Muscle layer of duodenum (tissue), 2 donors: ENCODE results near the gene DAP.

Experiments
- H3K27ac ChIP-seq: one replicate; pipeline ENCODE4 v1.7.0; 2013; ENCODE audit warnings: mild to moderate bottlenecking, low read length
- H3K27me3 ChIP-seq: one replicate; pipeline ENCODE4 v1.7.0; 2013; ENCODE audit warnings: low read depth, mild to moderate bottlenecking, control low read depth, low read length
- H3K36me3 ChIP-seq, 2 donors: one replicate each; pipeline ENCODE4 v1.7.0; 2013; ENCODE audit warnings: low read length in 2 of 2, control low read depth in 1 of 2, mild to moderate bottlenecking in 1 of 2; ENCODE audit not compliant: insufficient read depth in 2 of 2, control insufficient read depth in 1 of 2
- H3K4me1 ChIP-seq, 2 donors: one replicate each; pipeline ENCODE4 v1.7.0; 2013; ENCODE audit warnings: low read length in 2 of 2, mild to moderate bottlenecking in 2 of 2, control low read depth in 1 of 2, moderate library complexity in 1 of 2; ENCODE audit not compliant: insufficient read depth in 2 of 2, control insufficient read depth in 1 of 2
- H3K4me3 ChIP-seq, 2 donors: one replicate each; pipeline ENCODE4 v1.7.0; 2013; ENCODE audit warnings: low read length in 2 of 2, low read depth in 1 of 2, mild to moderate bottlenecking in 1 of 2
- H3K9me3 ChIP-seq, 2 donors: one replicate each; pipeline ENCODE4 v1.7.0; 2013; ENCODE audit warnings: low read length in 2 of 2, control low read depth in 1 of 2, mild to moderate bottlenecking in 1 of 2; ENCODE audit not compliant: control insufficient read depth in 1 of 2
- donor health status: healthy.

Gene DAP

GRCh38 chr5:10761185-10761932 lies at the start of gene DAP:
TSS of gene DAP (minus strand) at chr5:10761234. CDS start at chr5:10761068, 166 bp downstream.
- Histone ChIP-seq H3K27ac (peak within 1 kb of the TSS; percentile 76), H3K9me3 (no peaks in the 10 kb centered on the region), H3K27me3 (no peaks in the 10 kb centered on the region), H3K4me3 (peak within 1 kb of the TSS; percentile 65 to 71), H3K36me3 (peaks cover 0 to 4% of the 10 kb centered on the region in 2 donors), H3K4me1 (peaks cover 8 to 28% of the 10 kb centered on the region in 2 donors)

GRCh38 chr5:10808347-10809226 lies 47.6 kb upstream of the DAP start:
- Histone ChIP-seq H3K9me3 (peaks cover 0 to 3% of the 10 kb centered on the region in 2 donors), H3K4me3 (no peak overlapping the region), H3K4me1 (no peaks in the 10 kb centered on the region), H3K27ac (no peak overlapping the region), H3K36me3 (no peaks in the 10 kb centered on the region), H3K27me3 (no peaks in the 10 kb centered on the region)

- Histone ChIP-seq H3K4me1 (no peaks in the 10 kb centered on the region), H3K27me3 (no peaks in the 10 kb centered on the region), H3K9me3 (peaks cover 0 to 3% of the 10 kb centered on the region in 2 donors), H3K27ac (no peak overlapping the region), H3K36me3 (no peaks in the 10 kb centered on the region), H3K4me3 (no peak overlapping the region)
These were observed 41.1 kb upstream of the DAP start for GRCh38 chr5:10801931-10802666.

GRCh38 chr5:10800852-10801251 lies 39.8 kb upstream of the DAP start:
- no peaks in the 10 kb centered on the region for H3K27me3 ChIP-seq
- H3K9me3 ChIP-seq: peaks cover 0 to 3% of the 10 kb centered on the region in 2 donors
- H3K27ac ChIP-seq: no peak overlapping the region
- no peaks in the 10 kb centered on the region for H3K4me1 ChIP-seq
- no peak overlapping the region for H3K4me3 ChIP-seq
- no peaks in the 10 kb centered on the region for H3K36me3 ChIP-seq

GRCh38 chr5:10797261-10797660 lies 36.2 kb upstream of the DAP start:
- no peak overlapping the region for H3K27ac ChIP-seq
- H3K36me3 ChIP-seq: no peaks in the 10 kb centered on the region
- H3K27me3 ChIP-seq: no peaks in the 10 kb centered on the region
- H3K4me3 ChIP-seq: no peak overlapping the region
- no peaks in the 10 kb centered on the region for H3K4me1 ChIP-seq
- H3K9me3 ChIP-seq: no peaks in the 10 kb centered on the region

GRCh38 chr5:10793785-10794184 lies 32.8 kb upstream of the DAP start:
- H3K4me1 ChIP-seq: no peaks in the 10 kb centered on the region
- no peaks in the 10 kb centered on the region for H3K9me3 ChIP-seq
- H3K4me3 ChIP-seq: no peak overlapping the region
- H3K27me3 ChIP-seq: no peaks in the 10 kb centered on the region
- H3K36me3 ChIP-seq: no peaks in the 10 kb centered on the region
- H3K27ac ChIP-seq: no peak overlapping the region

- H3K27me3 ChIP-seq: no peaks in the 10 kb centered on the region
- no peaks in the 10 kb centered on the region for H3K9me3 ChIP-seq
- H3K4me1 ChIP-seq: no peaks in the 10 kb centered on the region
- H3K4me3 ChIP-seq: no peak overlapping the region
- H3K36me3 ChIP-seq: no peaks in the 10 kb centered on the region
- no peak overlapping the region for H3K27ac ChIP-seq
These were observed 31.3 kb upstream of the DAP start for GRCh38 chr5:10792336-10792735.

GRCh38 chr5:10789726-10790125 lies 28.7 kb upstream of the DAP start:
- H3K4me3 ChIP-seq: no peak overlapping the region
- no peaks in the 10 kb centered on the region for H3K9me3 ChIP-seq
- no peaks in the 10 kb centered on the region for H3K27me3 ChIP-seq
- H3K4me1 ChIP-seq: no peaks in the 10 kb centered on the region
- no peak overlapping the region for H3K27ac ChIP-seq
- no peaks in the 10 kb centered on the region for H3K36me3 ChIP-seq

GRCh38 chr5:10789021-10789420 lies 28.0 kb upstream of the DAP start:
- no peaks in the 10 kb centered on the region for H3K36me3 ChIP-seq
- H3K4me3 ChIP-seq: no peak overlapping the region
- no peaks in the 10 kb centered on the region for H3K4me1 ChIP-seq
- no peak overlapping the region for H3K27ac ChIP-seq
- no peaks in the 10 kb centered on the region for H3K9me3 ChIP-seq
- H3K27me3 ChIP-seq: no peaks in the 10 kb centered on the region

- H3K36me3 ChIP-seq: no peaks in the 10 kb centered on the region
- no peaks in the 10 kb centered on the region for H3K4me1 ChIP-seq
These were observed 27.3 kb upstream of the DAP start for GRCh38 chr5:10788358-10788757.

GRCh38 chr5:10786835-10787234 lies 25.8 kb upstream of the DAP start:
- no peak overlapping the region for H3K4me3 ChIP-seq
- H3K27me3 ChIP-seq: no peaks in the 10 kb centered on the region
- H3K4me1 ChIP-seq: no peaks in the 10 kb centered on the region
- no peaks in the 10 kb centered on the region for H3K36me3 ChIP-seq
- no peak overlapping the region for H3K27ac ChIP-seq
- H3K9me3 ChIP-seq: no peaks in the 10 kb centered on the region

More at GRCh38 chr5:10788358-10788757, 27.3 kb upstream of the DAP start:
- Histone ChIP-seq H3K4me3 (no peak overlapping the region), H3K27ac (no peak overlapping the region), H3K27me3 (no peaks in the 10 kb centered on the region), H3K9me3 (no peaks in the 10 kb centered on the region)
